A549 (cell line): Measurements from ENCODE around the gene NR2C2AP. TPM values are rescaled to one million over a fixed set of nuclear protein-coding genes. Genes with fewer than 3 reads are reported as not detected.

Experiments
- ATAC-seq, 2 experiments: fragments of 200-7000 bp in 1 of 2; fragments of >200 bp in 1 of 2; cut with Nextera tagmentation in 1 of 2; cut with Tn5 transposase in 1 of 2; 3 replicates each; pipeline versions ENCODE4 v1.8.0 to v1.9.1; 2018 to 2020; ENCODE audit warnings: mild to moderate bottlenecking in 1 of 2, moderate library complexity in 1 of 2
- CTCF ChIA-PET: fragments of 300-600 bp; sonication (Branson Sonifier 250); formaldehyde crosslinking; extraction: SDS; loops from one replicate; lab custom pipeline; 2021; ENCODE audit warnings: antibody characterized with exemption, inconsistent platforms; lab: Yijun Ruan, JAX
- POLR2A ChIA-PET: fragments of 350-600 bp; formaldehyde crosslinking; extraction: SDS; loops from one replicate; lab custom pipeline; 2021; ENCODE audit warnings: antibody characterized with exemption, inconsistent platforms; lab: Yijun Ruan, JAX
- DNase-seq, 2 experiments: peaks; one replicate each; pipeline versions ENCODE4 v3.0.0 to v3.0.0-alpha.2; 2011 to 2016; ENCODE audit warnings: low read depth in 1 of 2, low spot score in 1 of 2
- FAIRE-seq: peaks from 2 replicates; lab custom pipeline; 2011; peaks lifted over from hg19 to GRCh38; lab: Jason Lieb, UNC
- H3K27ac ChIP-seq, 2 experiments: fragments of >200 bp; sonication (Bioruptor Twin); formaldehyde crosslinking; 3 replicates each; pipeline ENCODE4 v1.5.1; 2016 to 2017
- H3K4me1 ChIP-seq: fragments of >200 bp; sonication (Bioruptor Twin); formaldehyde crosslinking; 3 replicates; pipeline ENCODE4 v1.6.1; 2016
- H3K4me2 ChIP-seq: fragments of >200 bp; sonication (Bioruptor Twin); formaldehyde crosslinking; 3 replicates; pipeline ENCODE4 v1.6.1; 2016
- H3K4me3 ChIP-seq: fragments of >200 bp; sonication (Bioruptor Twin); formaldehyde crosslinking; 3 replicates; pipeline ENCODE4 v1.5.1; 2016
- H3K9me3 ChIP-seq: fragments of >200 bp; sonication (Bioruptor Twin); formaldehyde crosslinking; 3 replicates; pipeline ENCODE4 v1.6.1; 2016
- CBX2 ChIP-seq: fragments of 200-600 bp; sonication (generic); IDR thresholded peaks from 2 replicates; pipeline ENCODE4 v1.6.1; 2016; ENCODE audit warnings: low read depth, mild to moderate bottlenecking, borderline replicate concordance
- CBX8 ChIP-seq: fragments of 200-600 bp; sonication (generic); IDR thresholded peaks from 2 replicates; pipeline ENCODE4 v1.6.1; 2016
- CEBPB ChIP-seq, 2 experiments: fragments of >200 bp in 1 of 2; sonication (Bioruptor Twin) in 1 of 2; formaldehyde crosslinking in 1 of 2; IDR thresholded peaks; 2 replicates each; pipeline ENCODE4 v1.6.1; 2012 to 2016
- CTCF ChIP-seq: fragments of >200 bp; sonication (Bioruptor Twin); formaldehyde crosslinking; IDR thresholded peaks from 3 replicates; pipeline ENCODE4 v1.5.1; 2016
- EHMT2 ChIP-seq: fragments of 200-600 bp; sonication (generic); IDR thresholded peaks from 2 replicates; pipeline ENCODE4 v1.6.1; 2016; ENCODE audit warnings: antibody characterized with exemption, low read depth, mild to moderate bottlenecking, moderate library complexity
- HEYL ChIP-seq: fragments of 250-450 bp; sonication (Bioruptor Pico); IDR thresholded peaks from 2 replicates; pipeline ENCODE4 v1.8.0; 2021; ENCODE audit warnings: mild to moderate bottlenecking, moderate library complexity
- HOXA7 ChIP-seq: fragments of 250-450 bp; sonication (Bioruptor Pico); IDR thresholded peaks from 2 replicates; pipeline ENCODE4 v1.5.0; 2020; ENCODE audit warnings: mild to moderate bottlenecking, moderate library complexity
- HOXB13 ChIP-seq: fragments of 250-450 bp; sonication (Bioruptor Pico); IDR thresholded peaks from 2 replicates; pipeline ENCODE4 v1.5.0; 2020; ENCODE audit warnings: low read depth, mild to moderate bottlenecking, moderate library complexity
- HOXB5 ChIP-seq: fragments of 250-450 bp; sonication (Bioruptor Pico); IDR thresholded peaks from 2 replicates; pipeline ENCODE4 v1.5.0; 2020; ENCODE audit warnings: mild to moderate bottlenecking, moderate library complexity
- JUN ChIP-seq, 2 experiments: fragments of >200 bp; sonication (Bioruptor Twin); formaldehyde crosslinking; IDR thresholded peaks; 2 replicates in 1 of 2; 3 replicates in 1 of 2; pipeline ENCODE4 v1.6.1; 2016 to 2017
- KDM1A ChIP-seq: fragments of 200-600 bp; sonication (generic); IDR thresholded peaks from 2 replicates; pipeline ENCODE4 v1.6.1; 2016; ENCODE audit warnings: low read depth, mild to moderate bottlenecking
- KDM5A ChIP-seq: fragments of 200-600 bp; sonication (generic); IDR thresholded peaks from 2 replicates; pipeline ENCODE4 v1.6.1; 2016; ENCODE audit warnings: antibody characterized with exemption, mild to moderate bottlenecking
- POLR2A ChIP-seq: IDR thresholded peaks from 2 replicates; pipeline ENCODE4 v1.6.1; 2012; ENCODE audit warnings: mild to moderate bottlenecking, low read length
- SREBF2 ChIP-seq: fragments of 450-650 bp; IDR thresholded peaks from 2 replicates; pipeline ENCODE4 v1.6.1; 2014; ENCODE audit warnings: mild to moderate bottlenecking, moderate library complexity
- TP53 ChIP-seq: fragments of 250-450 bp; sonication (Bioruptor Pico); IDR thresholded peaks from 2 replicates; pipeline ENCODE4 v1.5.0; 2021; ENCODE audit warnings: mild to moderate bottlenecking, moderate library complexity
- ZC3H11A ChIP-seq: fragments of 450-650 bp; IDR thresholded peaks from 2 replicates; pipeline ENCODE4 v1.6.1; 2014; ENCODE audit warnings: antibody characterized with exemption, mild to moderate bottlenecking
- WGBS: methylation state at CpG from one replicate; pipeline ENCODE4 v1.1.6; 2017; ENCODE audit errors: missing lambda C conversion rate; 5-methylcytosine and 5-hydroxymethylcytosine counted together
- polyA plus RNA-seq, 4 experiments: library from polyadenylated mRNA; depleted of rRNA in 3 of 4; stranded (reverse); fragments of >200 nt; fragmentation: RNase III in 1 of 4; extraction: RNeasy Plus Mini Kit Qiagen cat#74134 plus additional on column Dnase treatment in 1 of 4; gene quantifications; 2 replicates in 3 of 4; 3 replicates in 1 of 4; pipeline ENCODE4 v1.2.3, GENCODE V29; 2011 to 2017
- small RNA-seq, 6 experiments: library from RNA; depleted of rRNA; stranded (forward); fragments of <200 nt; gene quantifications; one replicate each; pipeline ENCODE3, GENCODE V24; 2012

NR2C2AP gene
- polyA plus RNA-seq, 2 of the 4 experiments (the other 2 are of a cell fraction), result 20.0 to 24.6 TPM

GRCh38 chr19:19152668-19153384 lies 50.4 kb downstream of the NR2C2AP start:
- TF ChIP-seq HOXB5 (CRISPR knock-in tag), result no peak
- no peak for TF ChIP-seq CBX2
- no peak for TF ChIP-seq SREBF2
- no peak for TF ChIP-seq CTCF
- TF ChIP-seq TP53, result no peak
- TF ChIP-seq POLR2A, result no peak
- TF ChIP-seq EHMT2, result no peak
- TF ChIP-seq HEYL (CRISPR knock-in tag), result no peak
- no peak for TF ChIP-seq HOXB13 (CRISPR knock-in tag)
- no peak for TF ChIP-seq KDM1A
- no peak for TF ChIP-seq HOXA7
- TF ChIP-seq CEBPB (IDR thresholded peaks at IDR 0.05), result no peak
- no peak for TF ChIP-seq CBX8
- no peak for TF ChIP-seq KDM5A
- TF ChIP-seq ZC3H11A, result no peak
- no peak for TF ChIP-seq JUN (IDR thresholded peaks at IDR 0.05)
- TF ChIP-seq, all 56 proteins: peak for 0
- FAIRE-seq (no peak), DNase-seq (no peak), ATAC-seq (no peak)
- WGBS, result 89% methylated on average over 4 of the region's 13 CpGs
- Histone ChIP-seq H3K9me3 (no peaks in the 10 kb centered on the region), H3K4me3 (no peak overlapping the region), H3K27ac (no peak overlapping the region), H3K4me2 (no peak overlapping the region), H3K4me1 (no peaks in the 10 kb centered on the region)
- CTCF ChIA-PET, result interaction anchor here (1.7 kb wide), 1 partner anchor 72 kb away, joined by 5 read pairs; no protein-coding TSS in a partner anchor
- POLR2A ChIA-PET, result no interaction called here

GRCh38 chr19:19151418-19151817 lies 51.8 kb downstream of the NR2C2AP start:
- Histone ChIP-seq H3K4me2 (no peak overlapping the region), H3K27ac (no peak overlapping the region), H3K4me1 (no peaks in the 10 kb centered on the region), H3K9me3 (no peaks in the 10 kb centered on the region), H3K4me3 (no peak overlapping the region)
- POLR2A ChIA-PET, result no interaction called here
- no peak for DNase-seq
- ATAC-seq, result no peak
- WGBS, result 96% methylated on average over 9 of the region's 11 CpGs
- FAIRE-seq, result no peak
- TF ChIP-seq HOXB5 (CRISPR knock-in tag), result no peak
- CTCF ChIA-PET, result no interaction called here

Small RNAs within 50 kb of the gene (small RNA-seq; reads per million reads assigned to genes)
- 0 reads per million in 6 experiments for gene RNU6-1028P

Other genes starting within 250 kb of the NR2C2AP start
- gene SUGP2, start 169.9 kb downstream of the NR2C2AP start, polyA plus RNA-seq (2011; rRNA removed), result 39.3 and 42.4 TPM in 2 replicates
- 42.3 to 43.9 TPM (median 43.6 TPM) in 3 replicates for gene SUGP2, start 169.9 kb downstream of the NR2C2AP start, polyA plus RNA-seq (2017; fragmentation: RNase III; extraction: RNeasy Plus Mini Kit Qiagen cat#74134 plus additional on column Dnase treatment)
- 18.2 and 18.4 TPM in 2 replicates for gene ARMC6, start 169.8 kb downstream of the NR2C2AP start, polyA plus RNA-seq (2011; rRNA removed)
- 27.2 to 27.6 TPM (median 27.5 TPM) in 3 replicates for gene ARMC6, start 169.8 kb downstream of the NR2C2AP start, polyA plus RNA-seq (2017; fragmentation: RNase III; extraction: RNeasy Plus Mini Kit Qiagen cat#74134 plus additional on column Dnase treatment)
- 0.85 and 0.92 TPM in 2 replicates for gene SLC25A42, start 139.4 kb downstream of the NR2C2AP start, polyA plus RNA-seq (2011; rRNA removed)
- 1.3 to 1.7 TPM (median 1.6 TPM) in 3 replicates for gene SLC25A42, start 139.4 kb downstream of the NR2C2AP start, polyA plus RNA-seq (2017; fragmentation: RNase III; extraction: RNeasy Plus Mini Kit Qiagen cat#74134 plus additional on column Dnase treatment)
- gene TMEM161A, start 64.9 kb downstream of the NR2C2AP start, polyA plus RNA-seq (2011; rRNA removed), result 18.3 and 19.3 TPM in 2 replicates
- gene TMEM161A, start 64.9 kb downstream of the NR2C2AP start, polyA plus RNA-seq (2017; fragmentation: RNase III; extraction: RNeasy Plus Mini Kit Qiagen cat#74134 plus additional on column Dnase treatment), result 19.2 to 22.1 TPM (median 21.3 TPM) in 3 replicates
- 0.10 and 0.20 TPM in 2 replicates for gene MEF2B, start 33.2 kb downstream of the NR2C2AP start, polyA plus RNA-seq (2011; rRNA removed)
- 0.13 to 0.31 TPM (median 0.29 TPM) in 3 replicates for gene MEF2B, start 33.2 kb downstream of the NR2C2AP start, polyA plus RNA-seq (2017; fragmentation: RNase III; extraction: RNeasy Plus Mini Kit Qiagen cat#74134 plus additional on column Dnase treatment)
- gene BORCS8, start 11.3 kb downstream of the NR2C2AP start, polyA plus RNA-seq (2011; rRNA removed), result 7.2 and 9.1 TPM in 2 replicates
- gene BORCS8, start 11.3 kb downstream of the NR2C2AP start, polyA plus RNA-seq (2017; fragmentation: RNase III; extraction: RNeasy Plus Mini Kit Qiagen cat#74134 plus additional on column Dnase treatment), result 10.6 to 12.3 TPM (median 11.5 TPM) in 3 replicates
- gene RFXANK, start 11.2 kb downstream of the NR2C2AP start, polyA plus RNA-seq (2011; rRNA removed), result 23.4 and 24.3 TPM in 2 replicates
- 30.0 to 32.3 TPM (median 30.6 TPM) in 3 replicates for gene RFXANK, start 11.2 kb downstream of the NR2C2AP start, polyA plus RNA-seq (2017; fragmentation: RNase III; extraction: RNeasy Plus Mini Kit Qiagen cat#74134 plus additional on column Dnase treatment)
- gene NCAN, start 8.5 kb upstream of the NR2C2AP start, polyA plus RNA-seq (2011; rRNA removed), result 0.03 and 0.05 TPM in 2 replicates
- gene NCAN, start 8.5 kb upstream of the NR2C2AP start, polyA plus RNA-seq (2017; fragmentation: RNase III; extraction: RNeasy Plus Mini Kit Qiagen cat#74134 plus additional on column Dnase treatment), result 0.01 to 0.03 TPM in 2 of 3 replicates, not detected in the other
- gene TM6SF2, start 69.9 kb upstream of the NR2C2AP start, polyA plus RNA-seq (2011; rRNA removed), result 0.45 and 0.62 TPM in 2 replicates
- 0.54 to 0.88 TPM (median 0.65 TPM) in 3 replicates for gene TM6SF2, start 69.9 kb upstream of the NR2C2AP start, polyA plus RNA-seq (2017; fragmentation: RNase III; extraction: RNeasy Plus Mini Kit Qiagen cat#74134 plus additional on column Dnase treatment)
- gene SUGP1, start 117.1 kb upstream of the NR2C2AP start, polyA plus RNA-seq (2011; rRNA removed), result 17.6 and 21.9 TPM in 2 replicates
- 27.4 to 30.0 TPM (median 30.0 TPM) in 3 replicates for gene SUGP1, start 117.1 kb upstream of the NR2C2AP start, polyA plus RNA-seq (2017; fragmentation: RNase III; extraction: RNeasy Plus Mini Kit Qiagen cat#74134 plus additional on column Dnase treatment)
- 8.5 and 14.0 TPM in 2 replicates for gene MAU2, start 117.4 kb upstream of the NR2C2AP start, polyA plus RNA-seq (2011; rRNA removed)
- gene MAU2, start 117.4 kb upstream of the NR2C2AP start, polyA plus RNA-seq (2017; fragmentation: RNase III; extraction: RNeasy Plus Mini Kit Qiagen cat#74134 plus additional on column Dnase treatment), result 10.0 to 11.6 TPM (median 11.5 TPM) in 3 replicates
- gene GATAD2A, start 202.3 kb upstream of the NR2C2AP start, polyA plus RNA-seq (2011; rRNA removed), result 12.5 and 25.2 TPM in 2 replicates
- 28.4 to 29.3 TPM (median 28.9 TPM) in 3 replicates for gene GATAD2A, start 202.3 kb upstream of the NR2C2AP start, polyA plus RNA-seq (2017; fragmentation: RNase III; extraction: RNeasy Plus Mini Kit Qiagen cat#74134 plus additional on column Dnase treatment)